ENCODE results near the gene ISCA1.

Gene ISCA1

GRCh38 chr9:86281593-86282076 is 703 bp downstream of the ISCA1 start:
- FAIRE-seq (no peak), DNase-seq (ENCODE audit: insufficient read length) (no peak)
- TF ChIP-seq TAF1 (IDR thresholded peaks at IDR 0.05; ENCODE audit: borderline replicate concordance, low read depth, low read length) (no peak), POLR2A (IDR thresholded peaks at IDR 0.05; ENCODE audit: low read depth, low read length) (no peak), POLR2AphosphoS5 (IDR thresholded peaks at IDR 0.05; ENCODE audit: low read depth, low read length) (no peak; the same call in 1 of the 2 replicates)

GRCh38 chr9:86280580-86280979 is 1.8 kb downstream of the ISCA1 start:
- TF ChIP-seq TAF1 (IDR thresholded peaks at IDR 0.05; ENCODE audit: borderline replicate concordance, low read depth, low read length) (no peak), POLR2AphosphoS5 (IDR thresholded peaks at IDR 0.05; ENCODE audit: low read depth, low read length) (no peak), POLR2A (IDR thresholded peaks at IDR 0.05; ENCODE audit: low read depth, low read length) (no peak)
- no peak for DNase-seq (ENCODE audit: insufficient read length)
- FAIRE-seq = no peak

GRCh38 chr9:86279839-86280238 is 2.5 kb downstream of the ISCA1 start:
- no peak for FAIRE-seq
- no peak for TF ChIP-seq TAF1 (IDR thresholded peaks at IDR 0.05; ENCODE audit: borderline replicate concordance, low read depth, low read length)
- TF ChIP-seq POLR2AphosphoS5 (IDR thresholded peaks at IDR 0.05; ENCODE audit: low read depth, low read length) = no peak
- TF ChIP-seq POLR2A (IDR thresholded peaks at IDR 0.05; ENCODE audit: low read depth, low read length) = no peak
- DNase-seq (ENCODE audit: insufficient read length) = no peak

- DNase-seq (ENCODE audit: insufficient read length) (no peak), FAIRE-seq (no peak)
- no peak for TF ChIP-seq POLR2A (IDR thresholded peaks at IDR 0.05; ENCODE audit: low read depth, low read length)
- TF ChIP-seq TAF1 (IDR thresholded peaks at IDR 0.05; ENCODE audit: borderline replicate concordance, low read depth, low read length) = no peak
- no peak for TF ChIP-seq POLR2AphosphoS5 (IDR thresholded peaks at IDR 0.05; ENCODE audit: low read depth, low read length)
Observed at GRCh38 chr9:86277072-86277471, 5.3 kb downstream of the ISCA1 start.

GRCh38 chr9:86275962-86276361 is 6.4 kb downstream of the ISCA1 start:
- FAIRE-seq (peak; percentile 14), DNase-seq (ENCODE audit: insufficient read length) (no peak)
- TF ChIP-seq POLR2AphosphoS5 (IDR thresholded peaks at IDR 0.05; ENCODE audit: low read depth, low read length) (no peak), POLR2A (IDR thresholded peaks at IDR 0.05; ENCODE audit: low read depth, low read length) (no peak), TAF1 (IDR thresholded peaks at IDR 0.05; ENCODE audit: borderline replicate concordance, low read depth, low read length) (no peak)

- TF ChIP-seq POLR2AphosphoS5 (IDR thresholded peaks at IDR 0.05; ENCODE audit: low read depth, low read length) = no peak
- FAIRE-seq (no peak), DNase-seq (ENCODE audit: insufficient read length) (no peak)
Observed at GRCh38 chr9:86274821-86275643, 7.3 kb downstream of the ISCA1 start.

- TF ChIP-seq POLR2AphosphoS5 (IDR thresholded peaks at IDR 0.05; ENCODE audit: low read depth, low read length) (no peak), POLR2A (IDR thresholded peaks at IDR 0.05; ENCODE audit: low read depth, low read length) (no peak), TAF1 (IDR thresholded peaks at IDR 0.05; ENCODE audit: borderline replicate concordance, low read depth, low read length) (no peak)
- DNase-seq (ENCODE audit: insufficient read length) = no peak
- no peak for FAIRE-seq
Observed at GRCh38 chr9:86272221-86272620, 10.1 kb downstream of the ISCA1 start.

GRCh38 chr9:86263876-86264275 is 18.5 kb downstream of the ISCA1 start:
- DNase-seq (ENCODE audit: insufficient read length) (no peak), FAIRE-seq (no peak)
- TF ChIP-seq TAF1 (IDR thresholded peaks at IDR 0.05; ENCODE audit: borderline replicate concordance, low read depth, low read length) (no peak), POLR2A (IDR thresholded peaks at IDR 0.05; ENCODE audit: low read depth, low read length) (no peak), POLR2AphosphoS5 (IDR thresholded peaks at IDR 0.05; ENCODE audit: low read depth, low read length) (no peak)

GRCh38 chr9:86262492-86262891 is 19.8 kb downstream of the ISCA1 start:
- no peak for DNase-seq (ENCODE audit: insufficient read length)
- no peak for TF ChIP-seq POLR2A (IDR thresholded peaks at IDR 0.05; ENCODE audit: low read depth, low read length)
- TF ChIP-seq TAF1 (IDR thresholded peaks at IDR 0.05; ENCODE audit: borderline replicate concordance, low read depth, low read length) = no peak
- TF ChIP-seq POLR2AphosphoS5 (IDR thresholded peaks at IDR 0.05; ENCODE audit: low read depth, low read length) = no peak
- no peak for FAIRE-seq

GRCh38 chr9:86259557-86259956 is 22.8 kb downstream of the ISCA1 start, which contains the start of gene C9orf153:
Gene C9orf153, minus strand, starts transcription at chr9:86259657. Its CDS starts 30,054 bp downstream, at chr9:86229603.
- TF ChIP-seq POLR2A (IDR thresholded peaks at IDR 0.05; ENCODE audit: low read depth, low read length) = no peak
- no peak for TF ChIP-seq POLR2AphosphoS5 (IDR thresholded peaks at IDR 0.05; ENCODE audit: low read depth, low read length)
- TF ChIP-seq TAF1 (IDR thresholded peaks at IDR 0.05; ENCODE audit: borderline replicate concordance, low read depth, low read length) = no peak
- FAIRE-seq (no peak), DNase-seq (ENCODE audit: insufficient read length) (no peak)

- DNase-seq (ENCODE audit: insufficient read length) (no peak), FAIRE-seq (no peak)
- no peak for TF ChIP-seq POLR2AphosphoS5 (IDR thresholded peaks at IDR 0.05; ENCODE audit: low read depth, low read length)
- no peak for TF ChIP-seq TAF1 (IDR thresholded peaks at IDR 0.05; ENCODE audit: borderline replicate concordance, low read depth, low read length)
- no peak for TF ChIP-seq POLR2A (IDR thresholded peaks at IDR 0.05; ENCODE audit: low read depth, low read length)
Observed at GRCh38 chr9:86257391-86257790, 24.9 kb downstream of the ISCA1 start.

- no peak for DNase-seq (ENCODE audit: insufficient read length)
- no peak for TF ChIP-seq TAF1 (IDR thresholded peaks at IDR 0.05; ENCODE audit: borderline replicate concordance, low read depth, low read length)
- TF ChIP-seq POLR2AphosphoS5 (IDR thresholded peaks at IDR 0.05; ENCODE audit: low read depth, low read length) = no peak
- no peak for TF ChIP-seq POLR2A (IDR thresholded peaks at IDR 0.05; ENCODE audit: low read depth, low read length)
- no peak for FAIRE-seq
Observed at GRCh38 chr9:86256653-86257052, 25.7 kb downstream of the ISCA1 start.
